ENCODE measurements around the gene GDPD3.
A peak's percentile ranks its signal among the peaks of the same experiment; 100 is the strongest.

GDPD3 gene

DNA sequence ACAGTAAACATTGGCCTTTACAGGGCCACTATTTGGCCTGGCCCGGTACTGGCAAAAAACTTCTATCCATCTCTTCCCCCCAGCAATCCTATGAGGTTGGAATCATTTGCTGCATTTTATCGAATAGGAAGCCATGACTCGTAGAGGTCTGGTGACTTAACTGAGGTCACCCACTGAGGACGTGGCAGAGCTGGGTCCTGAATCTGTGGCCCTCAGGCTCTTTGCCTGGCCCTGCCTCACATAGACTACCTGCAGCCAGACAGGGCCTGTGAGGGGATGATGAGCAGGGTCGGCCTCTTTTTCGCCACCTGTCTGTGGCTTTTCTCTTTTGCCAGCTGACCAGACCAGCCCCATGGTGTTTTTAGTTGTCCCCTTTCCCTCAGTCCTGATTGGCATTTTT lies 35.7 kb downstream of the GDPD3 start:
- no peak for DNase-seq

DNA sequence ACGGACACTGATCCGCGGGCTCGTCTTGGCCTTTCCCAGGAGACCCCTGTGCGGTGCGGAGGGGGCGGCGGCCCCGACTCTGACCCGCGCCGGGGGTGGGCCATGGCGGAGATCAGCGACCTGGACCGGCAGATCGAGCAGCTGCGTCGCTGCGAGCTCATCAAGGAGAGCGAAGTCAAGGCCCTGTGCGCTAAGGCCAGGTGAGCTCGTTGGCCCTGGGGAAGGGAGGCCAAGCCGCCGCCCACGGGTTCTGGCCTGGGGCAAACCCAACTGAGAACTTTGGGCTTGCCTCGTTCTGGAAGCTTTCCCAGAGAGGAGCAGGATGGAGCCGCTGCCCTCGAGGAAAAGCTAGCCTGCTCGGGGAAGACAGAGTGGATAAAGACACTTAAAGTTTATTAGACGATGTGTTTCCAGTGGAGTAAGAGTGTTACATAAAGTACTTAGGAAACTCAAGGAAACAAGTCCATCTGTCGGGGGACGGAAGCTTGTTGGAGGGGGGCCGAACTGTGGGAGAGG lies 37.0 kb downstream of the GDPD3 start:
- DNase-seq: no peak

DNA sequence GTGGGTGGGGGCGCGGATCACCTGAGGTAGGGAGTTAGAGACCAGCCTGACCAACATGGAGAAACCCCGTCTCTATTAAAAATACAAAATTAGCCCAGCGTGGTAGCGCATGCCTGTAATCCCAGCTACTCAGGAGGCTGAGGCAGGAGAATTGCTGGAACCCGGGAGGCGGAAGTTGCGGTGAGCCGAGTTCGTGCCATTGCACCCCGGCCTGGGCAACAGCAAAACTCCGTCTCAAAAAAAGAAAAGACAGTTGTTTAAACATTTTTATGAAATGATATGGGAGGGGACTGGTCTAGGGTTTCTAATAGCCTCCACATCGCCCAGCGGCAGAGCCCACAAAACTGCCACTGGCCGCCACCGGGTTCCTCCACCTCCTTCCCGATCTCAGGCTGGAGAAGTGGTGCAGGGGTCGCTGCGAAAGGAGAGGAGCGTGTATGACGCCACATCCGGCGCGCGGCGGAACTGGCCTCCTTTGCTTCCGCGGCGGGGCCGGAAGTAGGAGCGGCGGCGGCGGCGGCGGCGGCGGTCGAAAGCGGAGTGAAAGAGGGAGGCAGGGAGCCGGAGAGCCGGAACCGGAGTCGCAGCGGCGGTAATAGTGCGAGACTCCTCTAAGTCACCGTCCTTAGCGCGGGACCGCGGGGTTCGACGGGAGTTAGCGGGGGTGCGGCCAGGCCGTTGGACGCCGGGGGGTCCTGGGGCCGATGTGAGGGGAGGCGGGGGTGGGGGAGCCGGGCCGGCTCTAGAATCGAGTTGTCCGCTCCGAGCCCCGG lies 37.6 kb downstream of the GDPD3 start, which contains the start of gene PPP4C:
Gene PPP4C, plus strand, starts transcription at position 492 of the 773 bp plus-strand sequence. CDS start 384 bp downstream, outside the sequence.
- DNase-seq: peak; percentile 84 to 93 (median 90)

DNA sequence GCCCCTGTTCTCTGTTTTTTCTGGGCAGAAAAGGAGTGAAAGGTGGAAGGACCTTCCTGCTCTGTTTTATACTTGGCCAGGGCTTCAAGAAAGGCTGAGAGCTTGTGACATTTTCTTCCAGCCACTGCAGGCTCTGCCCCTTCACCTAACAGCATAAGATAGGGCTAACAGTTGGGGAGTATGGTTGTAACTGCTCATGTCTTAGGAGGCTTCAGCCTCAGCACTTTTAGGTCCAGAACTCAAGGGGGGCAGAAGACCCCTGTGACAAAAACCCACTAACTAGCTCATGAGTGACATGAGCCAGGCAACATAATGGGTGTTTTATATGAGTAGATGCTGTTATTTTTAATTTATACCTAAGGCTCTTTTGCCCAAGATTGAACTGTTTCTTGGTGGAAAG lies 42.8 kb downstream of the GDPD3 start:
- no peak for DNase-seq

DNA sequence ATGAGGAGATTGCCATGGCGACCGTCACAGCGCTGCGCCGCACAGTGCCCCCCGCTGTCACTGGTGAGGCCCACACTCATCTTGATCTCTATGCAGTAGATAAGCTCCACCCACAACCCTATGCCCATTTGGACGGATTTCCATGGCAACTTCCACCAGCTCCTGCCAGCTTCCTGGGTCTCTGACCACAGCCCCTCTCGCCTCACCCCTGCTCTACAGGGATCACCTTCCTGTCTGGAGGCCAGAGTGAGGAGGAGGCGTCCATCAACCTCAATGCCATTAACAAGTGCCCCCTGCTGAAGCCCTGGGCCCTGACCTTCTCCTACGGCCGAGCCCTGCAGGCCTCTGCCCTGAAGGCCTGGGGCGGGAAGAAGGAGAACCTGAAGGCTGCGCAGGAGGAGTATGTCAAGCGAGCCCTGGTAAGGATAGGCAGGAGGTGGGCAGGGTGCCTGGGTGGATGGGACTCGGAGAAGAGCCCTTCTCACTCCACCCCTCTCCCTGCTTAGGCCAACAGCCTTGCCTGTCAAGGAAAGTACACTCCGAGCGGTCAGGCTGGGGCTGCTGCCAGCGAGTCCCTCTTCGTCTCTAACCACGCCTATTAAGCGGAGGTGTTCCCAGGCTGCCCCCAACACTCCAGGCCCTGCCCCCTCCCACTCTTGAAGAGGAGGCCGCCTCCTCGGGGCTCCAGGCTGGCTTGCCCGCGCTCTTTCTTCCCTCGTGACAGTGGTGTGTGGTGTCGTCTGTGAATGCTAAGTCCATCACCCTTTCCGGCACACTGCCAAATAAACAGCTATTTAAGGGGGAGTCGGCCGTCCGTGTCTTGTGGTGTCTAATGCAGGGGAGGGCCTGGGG lies 43.5 kb downstream of the GDPD3 start:
- DNase-seq: no peak

DNA sequence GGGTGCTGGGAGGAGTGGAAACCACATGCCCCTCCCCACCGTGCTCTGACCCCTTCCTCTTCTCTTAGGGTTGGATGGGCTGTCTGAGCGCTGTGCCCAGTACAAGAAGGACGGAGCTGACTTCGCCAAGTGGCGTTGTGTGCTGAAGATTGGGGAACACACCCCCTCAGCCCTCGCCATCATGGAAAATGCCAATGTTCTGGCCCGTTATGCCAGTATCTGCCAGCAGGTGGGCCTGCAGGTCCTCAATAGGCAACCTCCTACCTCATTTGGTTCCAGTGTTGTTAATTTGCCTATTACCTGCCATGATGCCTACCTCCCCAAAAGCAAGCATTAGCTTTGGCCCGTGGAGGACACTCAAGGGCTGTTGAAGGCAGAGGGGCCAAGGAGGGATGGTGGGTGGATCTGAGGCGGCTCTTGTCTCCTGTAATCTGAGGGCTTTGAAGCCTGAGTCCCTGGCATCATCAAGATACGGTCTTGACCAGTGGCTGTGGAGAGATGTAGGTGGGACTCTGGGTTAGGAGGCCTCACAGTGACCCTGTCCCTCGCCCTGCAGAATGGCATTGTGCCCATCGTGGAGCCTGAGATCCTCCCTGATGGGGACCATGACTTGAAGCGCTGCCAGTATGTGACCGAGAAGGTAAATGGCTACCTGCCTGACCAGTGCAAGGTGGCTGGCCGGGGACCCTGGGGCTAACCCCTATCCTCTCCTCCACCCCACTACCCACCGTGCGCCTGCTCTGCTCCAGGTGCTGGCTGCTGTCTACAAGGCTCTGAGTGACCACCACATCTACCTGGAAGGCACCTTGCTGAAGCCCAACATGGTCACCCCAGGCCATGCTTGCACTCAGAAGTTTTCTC lies 44.4 kb downstream of the GDPD3 start:
- DNase-seq: peak in 4 of 5 donors; percentile 43 to 58 (median 53)

DNA sequence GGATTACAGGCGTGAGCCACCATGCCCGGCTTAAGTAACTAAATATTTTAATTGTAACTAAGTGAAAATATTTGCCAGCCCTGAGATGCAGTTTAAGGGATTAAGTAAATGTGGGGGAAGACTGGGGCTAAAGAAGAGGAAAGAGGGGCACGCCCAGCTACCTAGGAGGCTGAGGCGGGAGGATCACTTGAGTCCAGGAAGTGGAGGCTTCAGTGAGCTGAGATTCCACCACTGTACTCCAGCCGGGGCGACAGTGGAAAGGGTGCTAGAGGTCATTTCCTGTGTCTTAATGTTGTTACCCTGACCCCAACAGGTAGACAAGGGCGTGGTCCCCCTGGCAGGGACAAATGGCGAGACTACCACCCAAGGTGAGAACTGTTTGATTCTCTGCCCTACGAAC lies 45.0 kb downstream of the GDPD3 start:
- DNase-seq: no peak

DNA sequence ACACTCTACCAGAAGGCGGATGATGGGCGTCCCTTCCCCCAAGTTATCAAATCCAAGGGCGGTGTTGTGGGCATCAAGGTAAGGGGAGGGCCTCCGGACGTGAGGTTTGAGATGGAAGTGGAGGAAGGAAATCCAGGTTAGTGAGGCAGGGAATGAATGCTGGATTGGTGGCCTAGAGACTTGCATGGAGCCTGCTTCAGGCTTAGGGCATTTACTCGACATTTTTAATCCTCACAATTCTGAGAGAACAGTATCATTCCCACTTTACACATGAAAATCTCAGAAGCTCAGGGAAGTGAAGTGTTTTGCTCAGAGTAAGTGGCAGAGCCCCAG lies 45.8 kb downstream of the GDPD3 start:
- no peak for DNase-seq

DNA sequence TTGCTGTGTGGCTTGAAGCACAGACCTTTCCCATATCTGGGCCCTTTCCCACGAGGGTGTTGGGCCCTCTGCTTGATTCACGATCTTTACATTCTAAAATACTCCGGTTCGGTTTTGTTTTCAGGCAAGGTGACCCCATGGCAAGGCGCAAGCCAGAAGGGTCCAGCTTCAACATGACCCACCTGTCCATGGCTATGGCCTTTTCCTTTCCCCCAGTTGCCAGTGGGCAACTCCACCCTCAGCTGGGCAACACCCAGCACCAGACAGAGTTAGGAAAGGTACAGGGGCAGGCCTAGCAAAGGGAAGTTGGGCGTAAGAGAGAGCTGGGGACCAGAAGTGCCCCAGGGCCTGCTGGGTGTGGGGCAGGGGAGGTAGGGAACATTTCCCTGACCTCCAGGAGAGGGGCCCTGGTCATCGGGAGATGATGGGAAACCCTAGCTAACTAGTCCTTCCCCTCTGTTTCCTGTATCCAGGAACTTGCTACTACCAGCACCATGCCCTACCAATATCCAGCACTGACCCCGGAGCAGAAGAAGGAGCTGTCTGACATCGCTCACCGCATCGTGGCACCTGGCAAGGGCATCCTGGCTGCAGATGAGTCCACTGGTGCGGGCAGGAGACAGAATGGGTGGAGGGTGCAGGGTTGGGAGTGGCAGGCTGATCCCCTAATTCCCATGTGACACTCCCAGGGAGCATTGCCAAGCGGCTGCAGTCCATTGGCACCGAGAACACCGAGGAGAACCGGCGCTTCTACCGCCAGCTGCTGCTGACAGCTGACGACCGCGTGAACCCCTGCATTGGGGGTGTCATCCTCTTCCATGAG lies 46.4 kb downstream of the GDPD3 start:
- DNase-seq: no peak

DNA sequence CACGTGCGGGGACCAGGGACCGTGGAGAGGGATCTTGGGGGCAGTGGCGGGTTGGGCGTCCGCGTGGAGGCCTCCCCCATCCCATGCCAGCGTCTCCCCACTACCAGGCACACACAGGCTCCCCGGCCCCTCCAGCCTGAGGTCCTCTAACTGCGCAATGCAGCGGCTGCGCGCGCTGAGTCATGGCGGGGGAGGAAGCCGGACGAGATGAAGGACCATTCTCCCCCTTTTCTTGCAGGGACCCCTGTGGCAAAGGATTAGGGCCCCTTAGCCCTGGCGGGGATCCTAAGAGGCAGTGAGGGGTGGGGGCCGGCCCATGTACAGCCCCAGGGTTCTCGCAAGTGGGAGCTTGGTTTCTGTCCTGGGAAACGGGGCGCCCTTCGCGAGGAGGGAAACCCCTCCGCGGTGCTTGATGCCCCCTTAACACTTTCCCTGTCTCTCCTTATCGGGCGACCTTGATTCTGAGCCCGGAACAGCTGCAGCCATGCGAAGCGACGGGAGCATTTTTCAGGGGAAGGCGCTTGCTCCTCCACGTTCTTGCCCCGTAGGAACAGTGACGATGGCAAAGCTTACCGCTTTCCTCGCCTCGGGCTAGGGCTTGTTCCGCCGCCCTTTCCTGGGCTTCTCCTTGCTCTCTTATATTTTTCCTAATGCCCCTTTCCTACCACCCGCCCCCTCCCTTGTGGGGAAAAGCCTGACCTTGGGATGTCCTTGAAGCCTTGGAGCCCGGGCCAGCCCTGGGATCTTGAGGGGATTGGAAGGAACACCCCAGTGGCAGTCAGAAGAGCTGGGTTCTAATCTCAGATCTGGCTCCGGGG lies 47.2 kb downstream of the GDPD3 start:
- peak in 1 of 5 donors; percentile 14 for DNase-seq

DNA sequence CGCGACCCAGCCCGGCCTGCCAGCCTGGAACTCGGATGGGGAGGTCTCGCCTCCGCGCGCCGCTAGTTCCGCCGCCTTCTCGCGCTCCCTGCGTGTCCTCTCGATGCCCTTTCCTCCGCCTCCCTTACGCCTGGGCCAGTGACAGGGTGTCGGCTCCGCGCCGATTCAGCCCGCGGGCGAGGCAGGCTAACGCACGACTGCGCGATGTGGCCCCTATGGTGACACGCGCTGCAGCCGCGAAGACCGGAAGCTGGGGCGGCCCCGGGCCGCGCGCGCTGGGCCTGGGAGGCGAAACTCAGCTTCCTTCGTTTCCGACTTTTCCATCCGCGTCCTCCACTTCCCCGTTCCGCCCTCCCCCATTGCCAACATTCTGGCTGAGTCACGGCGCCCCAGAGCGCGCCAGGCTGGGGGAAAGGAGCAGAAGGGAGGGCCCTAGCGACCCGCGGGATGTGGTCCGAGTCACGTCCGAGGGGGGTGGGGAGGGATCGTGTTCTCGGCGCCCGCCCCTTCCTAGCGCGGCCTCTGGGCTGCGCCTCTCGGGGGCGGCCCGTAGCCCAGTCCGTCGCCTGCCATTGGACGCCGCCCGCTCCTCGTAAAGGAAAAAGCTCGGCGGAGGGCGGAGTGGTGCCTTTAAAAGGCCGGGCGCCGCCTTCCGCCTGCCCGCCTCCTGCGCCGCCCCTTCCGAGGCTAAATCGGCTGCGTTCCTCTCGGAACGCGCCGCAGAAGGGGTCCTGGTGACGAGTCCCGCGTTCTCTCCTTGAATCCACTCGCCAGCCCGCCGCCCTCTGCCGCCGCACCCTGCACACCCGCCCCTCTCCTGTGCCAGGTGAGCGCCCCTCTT lies 48.0 kb downstream of the GDPD3 start, which contains the start of gene ALDOA:
Gene ALDOA, plus strand, starts transcription at position 659 of the 841 bp plus-strand sequence. CDS start 1,138 bp downstream, outside the sequence.
- peak; percentile 90 to 98 (median 92) for DNase-seq

DNA sequence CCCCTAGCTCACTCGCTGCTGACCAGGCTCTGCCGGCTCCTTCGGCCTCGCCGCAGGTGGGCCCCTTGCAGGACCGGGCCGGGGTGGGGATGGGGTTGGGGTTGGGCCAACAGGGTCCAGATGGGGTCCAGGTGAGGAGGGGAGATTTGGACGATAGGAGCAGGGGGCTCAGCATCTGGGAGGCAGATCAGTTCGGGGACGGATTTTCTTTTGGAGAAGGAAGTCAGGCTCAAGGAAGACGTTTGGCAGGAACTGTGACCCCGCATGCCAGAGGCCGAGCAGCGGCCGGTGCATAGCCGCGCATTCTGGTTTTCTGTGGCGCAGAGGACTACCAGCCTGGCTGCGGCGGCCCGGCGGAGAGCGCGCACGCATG lies 48.6 kb downstream of the GDPD3 start:
- no peak for DNase-seq

DNA sequence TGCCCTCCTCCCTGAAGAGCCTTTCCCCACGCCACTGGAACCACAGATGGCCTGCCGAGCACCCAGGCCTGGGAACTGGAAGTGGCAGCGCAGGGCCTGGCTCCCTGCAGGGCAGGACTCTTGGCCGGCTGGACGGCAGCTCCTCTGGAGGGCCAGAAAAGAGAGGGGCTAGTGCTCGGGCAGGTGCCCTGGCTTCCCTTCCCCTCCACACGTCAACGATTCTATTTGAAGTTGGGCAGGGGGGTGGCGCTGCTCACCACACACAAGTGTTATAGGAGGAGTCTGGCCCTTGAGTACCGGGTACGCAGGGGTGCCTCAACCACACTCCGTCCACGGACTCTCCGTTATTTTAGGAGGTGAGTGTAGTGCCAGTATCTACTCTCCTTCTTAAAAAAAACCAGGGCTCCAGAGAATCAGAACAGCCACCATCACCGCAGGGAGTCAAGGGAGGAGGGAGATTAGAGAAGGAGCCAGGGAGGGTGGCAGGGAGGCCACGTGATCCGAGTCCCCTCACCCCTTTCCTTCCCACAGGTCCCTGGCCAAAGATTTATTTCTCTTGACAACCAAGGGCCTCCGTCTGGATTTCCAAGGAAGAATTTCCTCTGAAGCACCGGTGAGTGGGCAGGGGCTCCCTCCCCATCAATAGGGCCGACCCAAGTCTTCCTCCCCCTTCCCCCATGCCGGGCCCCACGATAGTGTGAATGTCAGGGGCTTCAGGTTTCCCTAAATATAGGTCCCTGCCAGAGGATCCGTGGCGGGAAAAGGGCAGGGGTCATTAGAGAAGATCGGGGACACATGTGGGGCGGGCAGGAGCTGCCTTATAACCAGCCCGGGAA lies 49.2 kb downstream of the GDPD3 start:
- peak in 4 of 5 donors; percentile 48 to 77 (median 56) for DNase-seq

DNA sequence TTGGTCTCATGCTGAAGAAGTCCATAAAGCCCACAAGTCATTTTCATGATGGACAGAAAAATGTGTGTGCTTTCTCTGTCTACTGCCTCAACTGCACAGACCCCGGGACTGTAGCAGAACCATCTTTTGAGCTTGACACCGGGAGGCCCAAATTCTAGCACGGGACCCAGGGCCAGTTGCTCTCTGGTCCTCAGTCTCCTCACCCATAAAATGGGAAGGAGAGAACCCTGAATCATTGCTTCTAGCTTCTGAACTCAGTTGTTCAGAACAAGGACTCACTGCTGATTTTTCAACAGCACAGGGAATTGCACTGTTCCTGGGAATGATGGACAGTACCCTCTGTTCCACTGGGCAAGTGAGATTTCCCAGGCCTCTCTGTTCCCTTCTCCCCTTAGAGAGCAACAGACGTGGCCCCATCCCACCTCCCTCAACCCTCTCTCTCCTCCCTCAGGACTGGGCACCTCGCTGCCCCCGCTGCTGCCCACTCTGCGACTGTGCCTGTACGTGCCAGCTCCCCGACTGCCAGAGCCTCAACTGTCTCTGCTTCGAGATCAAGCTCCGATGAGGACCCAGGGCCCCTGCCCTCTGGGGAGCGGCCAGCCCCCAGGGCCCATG lies 50.0 kb downstream of the GDPD3 start:
- DNase-seq: no peak

DNA sequence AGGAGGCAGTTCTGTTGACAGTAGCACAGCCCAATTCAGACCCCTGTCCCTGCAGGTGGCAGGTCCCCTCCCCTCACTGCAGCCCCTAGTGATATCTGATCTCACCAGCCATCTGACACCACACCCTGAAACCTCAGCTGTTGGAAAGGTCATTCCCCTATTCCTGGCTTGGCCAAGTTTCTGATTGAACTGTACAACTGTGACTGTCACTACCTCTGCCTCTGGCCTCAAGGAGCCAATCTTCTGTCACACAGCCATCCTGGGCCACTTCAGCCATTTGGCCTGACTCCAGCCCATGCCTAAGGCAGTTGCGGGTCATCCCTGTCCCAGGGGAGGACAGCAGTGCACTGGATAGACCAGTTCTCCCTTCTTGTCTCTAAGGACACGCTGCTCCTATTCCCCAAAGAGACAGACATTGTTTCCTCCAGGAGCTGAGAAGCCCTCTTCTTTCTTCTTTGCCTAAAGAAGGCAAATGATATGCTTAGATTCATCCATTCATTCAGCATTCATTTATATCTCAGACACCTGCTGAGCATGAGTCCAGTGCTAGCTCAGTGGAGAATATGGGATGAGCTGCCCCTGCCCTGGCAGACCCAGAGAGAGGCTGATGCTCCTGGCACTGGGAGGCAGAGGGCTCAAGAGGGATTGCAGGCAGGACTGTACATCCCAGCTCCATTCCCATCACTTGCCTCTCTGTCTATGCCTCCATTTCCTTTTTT lies 52.3 kb downstream of the GDPD3 start:
- no peak for DNase-seq

DNA sequence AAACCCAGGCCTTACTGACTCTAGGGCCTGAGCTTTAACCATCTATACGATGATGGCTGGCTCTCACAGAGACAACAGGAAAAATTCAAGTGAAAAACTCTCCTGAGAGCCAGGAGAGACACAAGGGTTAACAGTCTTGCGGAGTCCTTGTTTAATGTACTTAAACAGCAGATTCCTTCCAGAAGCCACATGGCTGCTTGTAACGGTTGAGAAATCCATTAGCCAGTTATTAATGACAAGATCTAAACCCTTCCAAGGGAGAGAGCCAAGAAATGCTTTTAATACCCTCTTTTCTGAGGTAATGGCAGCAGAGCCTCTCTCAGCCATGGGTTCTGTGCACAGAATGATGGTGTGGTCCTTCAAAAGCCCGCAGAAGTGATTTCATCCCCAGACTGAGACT lies 53.0 kb downstream of the GDPD3 start:
- DNase-seq: no peak

DNA sequence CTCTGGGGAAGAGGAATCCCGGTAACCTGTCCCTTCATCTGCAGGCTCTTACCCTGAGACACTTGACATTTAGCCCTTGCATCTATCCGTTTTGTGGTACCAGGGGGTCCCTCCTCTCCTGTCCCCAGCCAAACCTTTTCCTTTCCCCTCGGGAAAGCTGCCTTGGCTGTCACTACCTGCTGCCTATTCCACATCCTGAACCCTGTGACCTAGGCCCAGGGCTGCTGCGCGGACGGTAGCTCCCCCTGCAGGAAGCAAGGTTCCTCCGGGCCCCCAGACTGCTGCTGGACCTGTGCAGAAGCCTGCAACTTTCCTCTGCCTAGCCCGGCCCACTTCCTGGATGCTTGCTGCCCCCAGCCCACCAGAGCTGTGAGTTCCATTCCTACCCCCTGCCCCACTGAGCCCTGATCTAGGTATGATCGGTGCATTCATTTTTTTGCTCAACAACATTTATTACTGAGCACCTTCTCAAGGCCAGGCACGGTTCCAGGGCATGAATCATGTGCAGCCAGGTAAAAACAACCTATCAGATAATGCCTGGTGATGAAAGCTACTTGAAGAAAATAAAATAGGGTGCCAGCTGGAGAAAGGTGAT lies 58.3 kb downstream of the GDPD3 start:
- peak in 3 of 5 donors; percentile 29 to 60 (median 48) for DNase-seq
